Hepatocyte (in vitro differentiated cells): ENCODE results near the gene SCGB1A1.

Experiments used
- CTCF ChIP-seq: fragments of 200-600 bp; sonication (generic); IDR thresholded peaks from 2 replicates; pipeline ENCODE4 v1.5.1; 2016; ENCODE audit warnings: antibody characterized with exemption, mild to moderate bottlenecking; ENCODE audit not compliant: poor library complexity
- EZH2 ChIP-seq: fragments of 200-600 bp; sonication (generic); IDR thresholded peaks from 2 replicates; pipeline ENCODE4 v1.6.1; 2016; ENCODE audit warnings: antibody characterized with exemption, mild to moderate bottlenecking, borderline replicate concordance
- EZH2phosphoT487 ChIP-seq: fragments of 200-600 bp; sonication (generic); IDR thresholded peaks from one replicate; pipeline ENCODE4 v1.6.1; 2018; ENCODE audit warnings: antibody characterized with exemption, mild to moderate bottlenecking, low read depth, moderate library complexity; ENCODE audit not compliant: unreplicated experiment, severe bottlenecking

GRCh38 chr11:62452261-62452660 is 33.4 kb downstream of the SCGB1A1 start:
- TF ChIP-seq EZH2 (no peak), CTCF (no peak), EZH2phosphoT487 (no peak)
